Tongue (tissue), 2 donors: ENCODE measurements around the gene CSK. TPM values are rescaled to one million over a fixed set of nuclear protein-coding genes. Genes with fewer than 3 reads are reported as not detected.

Experiments used
- DNase-seq: peaks from one replicate; pipeline ENCODE4 v3.0.0-alpha.2; 2015
- total RNA-seq: library from RNA; depleted of rRNA; stranded (reverse); fragments of >200 nt; gene quantifications from one replicate; pipeline ENCODE4 v1.2.3, GENCODE V29; 2014

The CSK gene
- total RNA-seq, 1 donor from 2014 or later, result 27.6 TPM

DNA sequence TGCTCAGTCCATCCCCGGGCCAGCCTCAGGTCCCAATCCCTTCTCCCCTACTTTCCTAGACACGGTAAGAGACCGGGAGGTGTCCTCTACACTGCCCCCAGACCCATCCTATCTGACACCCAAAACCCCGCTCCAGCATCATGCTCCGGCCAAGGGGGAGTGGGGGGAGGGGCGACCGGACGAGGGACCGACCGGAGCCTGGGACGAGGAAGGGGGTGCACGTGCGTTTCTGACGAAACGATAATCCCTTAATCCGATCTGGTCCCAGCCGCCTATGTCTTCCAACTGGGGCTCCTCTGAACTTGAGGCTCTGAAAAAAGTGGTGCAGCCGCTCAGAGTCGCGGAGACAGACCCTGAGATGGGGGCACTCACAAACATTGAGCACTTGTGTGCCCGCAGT lies 45.0 kb downstream of the CSK start:
- no peak for DNase-seq

DNA sequence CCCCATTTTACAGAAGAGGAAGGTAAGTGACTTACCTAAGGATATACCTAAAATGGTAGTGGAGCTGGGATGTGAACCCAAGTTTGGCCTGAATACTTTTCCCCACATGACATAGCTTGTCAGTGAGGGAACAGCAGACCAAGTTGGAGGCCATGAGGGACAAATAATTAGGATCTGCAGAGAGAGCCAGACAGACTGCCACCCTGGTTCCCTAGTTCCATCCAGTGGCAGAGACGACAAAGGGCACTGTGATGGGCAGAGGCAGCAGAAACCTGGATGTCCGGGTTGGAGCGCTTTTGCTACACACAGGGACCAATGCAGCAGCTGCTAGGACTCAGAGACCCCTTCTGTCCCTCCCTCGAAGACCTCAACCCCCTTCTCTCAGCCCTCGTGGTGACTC lies 45.7 kb downstream of the CSK start:
- DNase-seq, result no peak

DNA sequence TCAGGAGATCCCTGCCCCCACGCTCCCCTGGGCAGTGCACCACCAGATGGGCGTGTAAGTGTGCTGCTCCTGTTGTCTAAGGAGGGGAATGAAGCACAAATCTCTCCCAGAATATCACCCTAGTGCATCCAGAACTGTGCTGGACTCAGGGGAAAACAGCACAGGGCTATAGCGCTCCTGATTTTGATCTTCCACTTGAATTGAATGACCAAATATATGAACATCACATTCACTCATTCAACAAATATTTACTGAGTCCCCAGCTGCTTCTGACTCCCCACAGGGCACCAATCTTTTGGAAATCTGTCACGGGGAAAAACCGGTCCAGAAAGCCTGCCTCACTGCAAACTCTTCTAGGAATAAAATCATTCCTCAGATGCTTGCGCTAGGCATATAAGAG lies 47.0 kb downstream of the CSK start:
- DNase-seq, result no peak

DNA sequence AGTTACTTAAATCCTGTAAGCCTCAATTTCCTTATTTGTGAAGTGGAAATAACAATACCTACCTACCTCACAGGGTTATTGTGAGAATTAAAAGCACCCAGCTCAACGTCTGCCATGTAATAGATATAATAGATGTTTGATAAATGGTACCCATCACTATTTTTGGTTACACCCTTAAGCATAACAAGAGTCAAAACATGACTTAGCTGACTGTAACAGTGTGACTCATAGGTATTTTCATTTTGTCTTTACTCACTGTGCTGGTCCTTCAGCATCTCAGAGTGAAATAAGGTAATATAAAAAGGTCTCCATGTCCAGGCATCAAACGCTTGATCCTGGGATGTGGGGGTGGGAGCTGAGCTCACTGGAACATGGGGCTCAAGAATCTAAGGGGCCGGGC lies 47.6 kb downstream of the CSK start:
- no peak for DNase-seq

DNA sequence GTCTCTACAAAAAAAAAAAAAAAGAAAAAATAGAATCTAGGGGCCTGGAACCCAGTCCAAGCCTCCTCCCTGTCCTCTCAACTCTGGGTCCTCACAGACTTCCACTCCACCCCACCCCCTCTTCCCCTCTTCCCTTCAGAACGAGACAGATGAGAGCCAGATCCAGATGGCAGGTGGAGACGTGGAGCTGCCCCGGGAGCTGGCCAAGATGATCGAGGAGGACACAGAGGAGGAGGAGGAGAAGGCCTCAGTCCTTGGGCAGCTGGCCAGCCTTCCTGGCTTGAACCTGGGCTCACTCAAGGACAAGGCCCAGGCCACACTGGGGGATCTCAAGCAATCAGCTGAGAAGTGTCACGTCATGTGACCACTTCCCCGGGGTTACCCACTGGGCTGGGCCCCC lies 48.1 kb downstream of the CSK start:
- no peak for DNase-seq

DNA sequence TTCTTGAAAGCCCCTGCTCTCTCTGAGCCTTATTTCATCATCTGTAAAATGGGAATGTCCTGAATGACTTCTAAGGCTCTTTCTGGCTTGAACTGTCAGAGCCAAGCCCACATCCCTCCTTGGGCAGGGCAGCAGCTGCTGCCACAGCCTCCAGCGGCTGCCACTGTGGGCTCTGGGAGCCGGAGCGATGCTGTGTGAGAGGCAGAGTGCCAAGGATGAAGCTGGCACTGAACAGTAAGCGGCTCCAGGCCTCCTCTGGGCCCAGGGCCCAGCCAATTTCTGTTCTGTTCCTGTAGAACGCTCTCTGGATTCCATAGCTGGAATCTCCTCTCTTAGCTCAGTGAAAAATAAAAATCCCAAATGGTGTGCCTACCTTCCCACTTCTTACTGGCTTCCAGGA lies 49.0 kb downstream of the CSK start:
- peak; percentile 86 for DNase-seq

DNA sequence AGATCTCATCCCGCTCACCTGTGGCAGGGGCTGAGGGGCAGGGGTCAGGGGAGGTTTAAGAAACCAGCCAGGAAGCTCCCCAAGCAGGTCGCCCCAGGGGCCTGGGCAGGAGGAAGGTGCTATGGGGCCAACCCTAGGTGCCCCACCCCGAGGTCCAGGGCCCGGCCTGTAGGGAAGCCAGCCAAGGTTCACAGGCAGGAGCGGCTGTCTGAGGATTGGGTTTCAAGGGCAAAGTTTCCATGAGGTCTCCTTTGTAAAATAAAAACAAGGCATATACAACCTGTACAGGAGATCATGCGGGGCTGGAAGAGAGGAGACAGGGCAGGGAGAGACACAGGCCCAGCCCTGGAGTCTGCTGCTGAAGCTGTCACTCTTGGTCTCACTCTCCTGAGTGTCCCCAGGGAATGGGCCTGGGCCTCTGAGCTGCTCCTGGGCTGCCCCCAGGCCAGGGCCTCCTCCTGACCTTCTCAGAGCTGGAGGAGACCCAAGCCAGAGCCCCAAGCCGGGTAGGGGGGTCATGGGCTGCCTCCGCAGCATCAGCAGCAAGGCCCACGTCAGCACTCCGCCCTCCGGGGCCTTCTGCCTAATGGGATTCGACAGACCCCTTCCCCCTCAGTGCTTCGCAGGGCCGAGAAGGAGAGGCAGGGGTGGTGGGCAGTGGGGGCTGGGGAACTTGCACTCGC lies 50.1 kb downstream of the CSK start:
- DNase-seq, result no peak

DNA sequence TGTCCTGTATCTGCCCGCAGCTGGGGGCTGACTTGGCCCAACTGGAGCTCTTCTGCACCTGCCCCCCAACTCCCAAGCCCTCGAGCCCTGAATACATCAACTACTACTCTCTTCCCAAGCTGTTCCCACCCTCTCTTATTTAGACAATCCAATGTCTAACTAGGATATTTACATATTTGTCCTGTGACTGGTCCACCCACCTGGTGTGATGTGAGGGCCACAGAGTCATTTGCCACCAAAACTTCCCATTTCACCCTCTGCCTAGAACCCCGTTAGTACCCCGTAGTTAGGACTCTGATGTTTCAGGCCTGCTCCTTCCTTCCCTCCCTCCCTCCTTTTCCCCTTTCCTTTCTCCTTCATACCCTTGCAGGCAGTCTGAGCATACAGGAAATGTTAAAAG lies 50.9 kb downstream of the CSK start:
- no peak for DNase-seq

DNA sequence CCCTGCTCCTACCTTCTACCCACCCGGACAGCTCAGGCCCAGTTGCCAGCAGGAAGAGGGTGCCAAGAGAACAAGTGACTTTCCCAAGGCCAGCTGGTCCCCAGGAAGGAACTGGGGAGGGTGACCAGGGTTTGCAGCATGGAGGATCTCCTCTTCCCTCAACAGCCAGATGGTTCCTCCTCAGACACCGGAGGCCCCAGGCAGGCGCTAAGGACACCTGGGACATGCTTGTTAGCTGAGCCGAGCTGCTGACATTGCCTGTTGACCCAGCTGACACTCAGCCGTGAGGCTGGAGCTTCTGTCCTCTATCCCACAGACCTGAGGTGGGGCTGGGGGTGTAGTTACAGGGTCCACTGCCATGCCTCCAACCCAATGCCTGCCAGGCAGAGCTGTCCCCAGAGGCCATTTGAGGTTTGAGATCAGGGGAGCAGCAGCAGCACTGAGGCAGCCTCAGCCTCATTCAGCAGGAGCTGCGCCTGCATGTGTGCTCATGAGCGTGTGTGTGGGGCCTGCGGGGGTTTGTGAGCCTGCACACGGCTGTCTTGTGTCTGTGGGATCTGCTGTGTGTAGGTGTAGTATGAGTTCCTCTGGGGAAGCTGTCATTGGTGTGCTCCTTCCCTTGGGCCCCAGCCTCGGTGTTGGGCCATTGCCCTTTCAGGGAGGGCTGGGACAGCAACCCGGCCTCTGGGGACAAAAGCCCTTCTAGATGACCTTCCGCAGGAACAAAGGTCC lies 51.7 kb downstream of the CSK start:
- no peak for DNase-seq

DNA sequence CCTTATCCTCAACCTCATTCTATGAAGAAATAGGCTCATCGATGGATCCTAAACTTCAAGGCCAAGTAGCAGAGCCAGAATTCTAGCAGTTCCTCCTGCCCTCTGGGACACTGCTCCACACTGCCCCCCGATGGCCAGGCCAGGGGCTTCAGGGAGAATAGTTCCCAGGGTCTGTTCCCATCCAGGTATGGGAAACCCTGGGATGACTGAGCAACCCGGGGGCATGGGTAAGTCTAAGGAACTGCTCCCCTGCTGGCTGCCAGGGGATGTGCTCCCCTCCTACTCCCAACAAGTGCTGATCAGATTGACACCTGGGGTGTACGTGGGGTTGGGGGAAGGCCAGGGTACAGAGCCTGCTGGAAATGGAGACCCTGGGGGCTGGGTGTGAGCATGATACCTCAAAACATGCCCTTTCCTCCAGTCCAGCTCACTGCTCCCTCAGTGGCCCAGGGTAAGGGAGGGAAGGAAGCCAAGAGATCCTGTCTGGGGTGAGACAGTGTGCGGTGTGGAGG lies 53.5 kb downstream of the CSK start:
- DNase-seq, result peak; percentile 38

DNA sequence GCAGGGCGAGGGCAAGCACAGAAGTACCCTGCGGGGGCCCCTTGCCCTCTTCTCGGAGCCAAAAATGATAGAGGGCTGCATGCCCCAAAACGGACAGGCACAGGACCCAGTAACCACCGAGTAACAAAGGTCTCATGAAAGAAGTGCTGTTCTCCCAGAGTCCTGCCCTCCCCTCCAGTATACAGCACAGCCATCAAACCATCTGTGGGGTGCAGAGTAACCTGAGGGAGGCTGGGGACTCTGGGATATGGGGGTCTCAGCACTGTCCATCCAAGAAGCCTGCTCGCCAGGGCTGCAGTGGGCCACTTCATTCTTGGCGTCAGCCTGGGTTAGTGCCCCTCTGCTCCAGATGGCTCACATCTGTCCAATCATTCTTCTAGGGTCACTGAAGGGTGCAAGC lies 55.0 kb downstream of the CSK start:
- no peak for DNase-seq

DNA sequence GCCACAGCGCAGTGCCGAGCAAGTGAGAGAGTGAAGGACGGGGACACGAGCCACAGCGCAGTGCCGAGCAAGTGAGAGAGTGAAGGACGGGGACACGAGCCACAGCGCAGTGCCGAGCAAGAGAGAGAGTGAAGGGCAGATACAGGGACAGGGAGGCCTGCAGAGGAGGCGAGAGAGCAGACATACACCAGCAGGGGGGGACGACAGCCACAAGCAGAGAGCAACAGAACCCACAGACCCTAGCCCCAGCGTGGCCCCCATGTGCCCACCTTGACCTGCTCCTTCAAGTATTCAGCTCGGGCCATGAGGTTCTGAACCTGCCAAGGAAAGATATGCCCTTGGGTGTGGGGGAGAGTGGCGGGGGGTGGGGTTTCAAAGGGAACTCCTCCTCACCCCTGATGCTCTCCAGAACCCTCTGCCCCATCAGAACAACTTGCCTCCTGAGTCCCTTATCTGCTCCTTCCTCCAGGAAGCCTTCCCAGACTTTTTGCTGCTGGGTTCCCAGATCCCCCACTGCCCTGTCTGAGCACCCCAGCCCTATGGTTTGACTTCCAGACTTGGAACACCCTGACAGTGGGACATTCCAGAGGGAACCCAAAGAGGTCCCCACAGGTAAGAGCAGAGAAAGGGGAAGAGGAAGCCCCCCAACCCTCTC lies 55.7 kb downstream of the CSK start:
- no peak for DNase-seq

DNA sequence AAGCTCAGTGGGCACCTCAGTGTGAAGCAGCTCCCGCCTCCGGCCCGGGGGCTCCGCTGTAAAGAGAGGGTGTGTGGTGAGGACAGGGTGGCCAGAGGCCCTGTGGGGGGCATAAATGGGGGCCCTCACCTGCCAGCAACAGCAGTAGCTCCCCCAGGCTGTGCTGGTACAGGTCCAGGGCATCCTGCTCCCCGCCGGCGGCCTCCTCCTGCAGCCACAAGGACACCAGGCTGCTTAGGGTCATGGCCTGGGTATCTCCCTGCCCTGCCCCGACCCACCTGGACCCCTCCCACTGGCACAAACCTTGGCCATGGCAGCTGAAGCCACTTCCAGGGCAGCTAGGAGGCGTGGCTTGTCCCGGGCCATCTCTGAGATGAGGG lies 56.2 kb downstream of the CSK start:
- DNase-seq, result no peak

DNA sequence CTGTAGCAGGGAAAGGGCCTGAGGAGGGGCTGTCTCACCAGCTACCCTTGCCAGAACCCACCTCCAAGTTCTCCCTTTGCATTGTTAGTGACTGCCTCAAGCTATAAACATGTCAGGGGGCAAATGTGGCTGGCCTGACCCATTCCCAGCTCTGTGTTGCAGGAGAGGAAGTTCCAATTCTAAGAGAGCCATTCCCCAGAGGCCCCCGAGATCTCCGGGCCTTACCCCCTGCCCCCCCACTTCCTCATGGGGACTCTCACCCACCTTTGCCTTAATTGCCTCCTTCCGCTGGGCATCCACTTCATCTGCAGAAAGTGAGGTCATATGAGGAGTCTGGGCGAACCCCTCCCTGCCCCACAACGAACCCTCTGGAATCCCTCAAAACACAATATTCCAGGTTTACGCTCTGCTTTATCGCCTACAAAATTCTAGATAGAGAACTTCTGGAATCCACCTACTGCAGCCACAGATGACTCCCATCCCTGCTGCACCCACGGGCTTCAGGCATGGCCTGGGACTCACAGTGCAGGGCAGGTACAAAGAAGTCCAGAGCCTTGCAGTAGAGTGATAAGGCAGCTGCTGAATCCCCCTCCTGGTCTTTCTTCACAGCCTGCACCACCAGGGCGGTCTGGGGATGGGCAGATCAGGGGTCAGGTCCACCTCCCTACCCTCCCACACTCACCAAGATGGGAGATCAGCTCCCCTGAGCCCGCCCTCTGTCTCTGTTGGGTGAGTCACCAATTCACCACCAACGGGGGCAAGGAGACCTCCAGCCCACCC lies 57.1 kb downstream of the CSK start:
- DNase-seq, result no peak

DNA sequence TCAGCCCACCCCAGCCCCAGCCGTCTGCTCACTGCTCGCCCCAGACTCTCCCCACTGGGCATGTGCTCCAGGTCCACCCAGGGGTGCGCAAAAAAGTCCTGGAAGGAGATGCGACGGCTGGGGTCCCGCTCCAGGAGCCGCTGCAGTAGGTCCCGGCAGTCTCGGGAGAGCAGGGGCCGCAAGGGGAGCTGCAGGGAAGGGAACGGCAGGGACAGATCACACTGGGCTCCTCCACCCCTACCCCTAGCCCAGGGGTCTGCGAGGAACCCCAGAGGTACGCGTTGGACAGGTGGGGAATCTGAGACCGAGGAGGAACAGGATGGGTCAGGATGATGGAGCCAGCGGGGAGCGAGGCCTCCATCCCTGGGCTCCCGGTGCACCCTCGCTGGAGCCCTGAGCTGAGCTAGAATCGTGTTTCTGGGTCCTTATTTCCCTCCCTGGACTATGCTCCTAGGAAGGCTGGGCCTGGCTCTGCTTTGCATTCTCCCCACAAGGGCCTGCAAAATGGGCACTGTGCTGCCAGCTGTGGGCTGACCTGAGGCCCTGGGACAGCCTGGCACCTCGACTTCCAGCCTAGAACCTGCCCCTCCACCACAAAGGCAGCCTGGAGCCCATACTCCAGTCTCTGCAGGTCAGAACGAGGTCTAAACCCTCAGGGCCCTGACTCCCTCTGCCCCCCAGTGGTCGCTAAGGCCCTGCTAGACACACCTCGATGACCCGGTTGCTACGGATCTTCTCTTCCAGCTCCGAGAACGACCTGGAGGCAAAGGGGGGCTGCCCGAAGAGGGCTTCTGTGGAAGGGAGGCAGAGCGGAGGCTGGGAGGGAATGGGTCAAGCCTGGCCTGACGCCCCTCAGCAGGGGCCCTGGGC lies 57.9 kb downstream of the CSK start:
- no peak for DNase-seq

DNA sequence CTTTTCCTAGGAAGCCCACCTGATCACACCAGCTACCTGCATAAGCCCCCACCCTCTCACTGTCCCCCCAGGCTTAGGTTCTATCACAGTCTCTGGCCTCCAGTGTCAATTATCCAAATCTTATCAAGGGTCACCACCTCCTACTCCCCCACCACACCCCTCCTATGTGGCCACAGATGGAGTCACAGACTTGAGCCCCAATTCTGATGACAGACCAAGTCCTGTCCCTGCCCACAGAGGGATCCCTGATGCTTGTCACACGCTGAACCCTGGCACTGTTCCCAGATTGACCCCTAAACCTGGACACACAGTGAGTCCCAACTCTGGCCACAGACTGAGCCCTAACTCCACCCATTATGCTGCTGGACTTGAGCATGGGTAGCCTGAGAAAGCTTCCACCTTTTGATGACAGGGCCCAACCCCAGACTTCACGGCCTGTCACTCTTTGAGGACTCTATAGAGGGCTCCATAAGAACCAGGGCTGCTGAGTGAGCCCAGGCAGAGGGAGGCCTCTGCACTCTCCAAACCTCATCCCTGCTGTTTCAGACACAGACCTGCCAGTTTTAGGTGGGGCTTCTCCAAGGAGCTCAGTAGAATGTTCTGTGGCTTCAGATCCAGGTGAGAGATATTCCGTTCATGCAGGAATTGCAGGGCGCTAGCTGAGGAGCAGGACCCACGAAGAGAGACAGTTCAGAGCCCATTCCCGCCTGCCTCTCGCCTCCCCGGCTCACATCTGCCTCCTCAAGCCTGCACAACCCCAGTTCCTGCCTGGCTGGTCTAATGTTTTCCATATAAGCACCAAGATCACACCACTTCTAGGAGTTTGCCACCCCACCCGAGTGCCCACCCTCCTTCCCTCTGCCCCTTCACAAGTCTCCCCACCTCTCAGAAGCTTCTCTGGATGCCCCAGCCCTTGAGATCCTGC lies 59.2 kb downstream of the CSK start:
- no peak for DNase-seq

DNA sequence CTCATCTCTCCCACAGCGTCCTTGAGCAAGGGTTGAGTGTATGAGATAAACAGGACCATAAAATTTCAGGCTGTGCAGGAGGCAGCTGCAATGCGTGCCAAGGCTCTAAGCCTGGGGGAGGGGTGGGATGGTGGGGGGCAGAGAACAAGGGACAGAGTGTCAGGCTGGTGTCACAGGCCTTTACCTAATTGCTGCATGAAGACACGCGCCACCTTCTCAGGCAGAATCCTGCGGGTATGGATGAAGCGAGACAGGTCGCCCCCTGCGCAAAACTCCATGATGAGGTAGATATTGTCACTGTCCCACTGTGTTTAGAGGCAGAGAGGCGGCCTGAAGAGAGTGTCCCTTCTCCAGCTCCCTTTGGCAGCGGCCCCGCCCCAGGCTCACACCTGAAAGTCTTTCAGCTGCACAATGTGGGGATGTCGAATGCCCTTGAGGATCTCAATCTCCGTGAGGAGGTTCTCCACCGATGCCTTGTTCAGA lies 60.1 kb downstream of the CSK start:
- no peak for DNase-seq

DNA sequence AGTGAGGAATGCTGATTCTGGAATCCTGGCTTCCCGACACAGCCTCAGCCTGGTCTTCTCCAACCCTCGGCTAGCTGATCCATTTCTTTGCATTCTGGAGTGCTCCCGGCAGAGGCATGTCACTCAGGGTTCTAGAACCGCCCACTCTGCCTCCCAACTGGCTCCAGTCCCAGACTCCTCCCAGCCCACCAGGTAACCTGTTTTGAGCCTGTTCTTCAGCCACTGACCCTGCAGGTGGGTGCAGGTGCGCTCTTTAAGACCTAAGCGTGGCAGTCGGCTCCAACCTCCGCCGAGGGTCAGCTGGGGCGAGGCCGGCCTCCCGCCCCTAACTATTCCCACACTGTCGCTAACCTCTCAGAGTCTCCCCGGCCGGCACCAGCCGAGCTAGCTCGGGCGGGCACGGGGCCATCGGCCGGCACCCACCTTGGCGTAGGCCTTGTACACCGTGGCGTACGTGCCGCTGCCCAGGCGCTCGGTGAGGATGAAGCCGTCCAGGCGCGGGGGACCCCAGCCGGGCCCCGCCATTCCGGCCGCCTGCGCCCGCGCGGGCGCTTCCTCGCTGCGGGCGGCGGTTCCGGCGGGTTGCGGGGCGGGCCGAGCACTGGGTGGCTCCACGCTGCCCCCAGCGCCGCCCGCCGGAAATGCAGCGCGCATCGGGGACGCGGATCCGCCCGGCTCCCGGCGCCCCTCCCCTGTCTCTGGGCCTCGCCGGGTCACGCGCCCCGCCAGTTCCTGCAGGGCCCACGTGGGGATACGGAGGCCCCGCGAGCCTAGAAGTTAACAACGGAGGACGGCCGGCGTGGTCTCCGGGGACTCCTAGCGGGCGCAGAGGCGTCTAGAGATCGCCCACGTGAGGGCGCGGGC lies 60.9 kb downstream of the CSK start, which contains the start of gene ULK3:
TSS of gene ULK3 (minus strand) at position 576 of the 864 bp plus-strand sequence. CDS start at position 525, 51 bp downstream.
- peak; percentile 93 for DNase-seq

DNA sequence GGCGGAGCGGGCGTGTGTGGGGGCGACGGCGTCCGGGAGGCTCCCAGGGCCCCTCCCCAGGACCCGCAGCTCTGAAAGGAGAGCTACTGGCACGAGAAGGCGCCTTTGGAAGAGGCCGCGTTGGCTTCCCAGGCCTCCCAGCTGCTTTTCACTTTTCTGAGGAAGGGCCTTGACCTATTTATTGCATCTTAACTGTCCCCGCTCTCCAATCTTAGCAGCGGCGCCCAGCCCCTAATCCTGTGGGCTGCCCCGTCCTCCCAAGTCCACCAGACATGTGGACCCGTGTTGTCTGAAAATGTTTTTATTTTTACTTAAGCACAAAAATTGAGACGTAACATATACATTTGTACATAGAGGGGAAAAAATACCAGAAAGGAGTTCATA lies 61.6 kb downstream of the CSK start:
- no peak for DNase-seq
